A673 (cell line): ENCODE data around the gene ATP13A4.

ENCODE experiments used
- CTCF ChIP-seq: fragments of 300-800, 200-600 bp; sonication (generic); conservative IDR thresholded peaks from 2 replicates; pipeline ENCODE4 v1.5.1; 2017; ENCODE audit warnings: low read depth, mild to moderate bottlenecking, antibody characterized with exemption, low read length, moderate library complexity, mixed read lengths
- EZH2 ChIP-seq: fragments of 200-600 bp; sonication (generic); IDR thresholded peaks from 2 replicates; pipeline ENCODE4 v1.6.1; 2017; ENCODE audit warnings: borderline replicate concordance, low read depth, mild to moderate bottlenecking, mixed read lengths, antibody characterized with exemption, low read length; ENCODE audit not compliant: poor library complexity, severe bottlenecking

GRCh38 chr3:193403307-193403706 is 151.4 kb downstream of the ATP13A4 start:
- TF ChIP-seq CTCF, result no peak
- no peak for TF ChIP-seq EZH2
